Measurements from ENCODE around the gene SGMS2. TPM values are rescaled to one million over a fixed set of nuclear protein-coding genes. Genes with fewer than 3 reads are reported as not detected.
"Not testable (repeated sequence)": the region's sequence is repeated elsewhere in the genome, so short reads cannot be mapped to it uniquely, and the experiment has no call there.

The SGMS2 gene
- total RNA-seq, 2 experiments from 2014 or later, result 0.37 TPM; not detected in 1

DNA sequence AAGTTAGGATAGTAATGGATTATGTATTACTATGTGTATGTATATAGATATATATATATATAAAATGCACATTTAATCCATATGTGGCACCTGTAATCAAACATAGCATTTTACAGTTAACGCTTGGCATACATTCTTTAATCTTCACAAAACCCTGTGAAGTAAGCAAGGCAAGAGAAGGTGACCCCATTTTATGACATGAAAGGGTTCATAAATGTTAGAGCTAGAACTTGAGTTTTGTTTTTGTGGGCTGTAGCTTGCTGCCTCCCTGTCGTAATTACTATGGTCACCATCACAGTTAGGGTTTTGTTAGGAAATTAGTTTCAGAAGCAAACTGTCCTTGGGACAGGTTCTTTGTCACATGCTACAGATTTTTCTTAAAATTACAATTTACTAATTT is 92.8 kb downstream of the SGMS2 start:
- no peak for ATAC-seq
- H3K36me3 Mint-ChIP-seq, result peaks cover 1% of the 10 kb centered on the region
- peaks cover 37% of the 10 kb centered on the region for H3K27me3 Mint-ChIP-seq
- DNase-seq, result no peak
- no peak overlapping the region for H3K27ac Mint-ChIP-seq
- H3K9me3 Mint-ChIP-seq (ENCODE audit: low read depth), result peaks cover 4% of the 10 kb centered on the region
- no peak overlapping the region for H3K4me3 Mint-ChIP-seq
- H3K4me1 Mint-ChIP-seq, result peaks cover 2% of the 10 kb centered on the region
- CTCF ChIA-PET, result no interaction called here

DNA sequence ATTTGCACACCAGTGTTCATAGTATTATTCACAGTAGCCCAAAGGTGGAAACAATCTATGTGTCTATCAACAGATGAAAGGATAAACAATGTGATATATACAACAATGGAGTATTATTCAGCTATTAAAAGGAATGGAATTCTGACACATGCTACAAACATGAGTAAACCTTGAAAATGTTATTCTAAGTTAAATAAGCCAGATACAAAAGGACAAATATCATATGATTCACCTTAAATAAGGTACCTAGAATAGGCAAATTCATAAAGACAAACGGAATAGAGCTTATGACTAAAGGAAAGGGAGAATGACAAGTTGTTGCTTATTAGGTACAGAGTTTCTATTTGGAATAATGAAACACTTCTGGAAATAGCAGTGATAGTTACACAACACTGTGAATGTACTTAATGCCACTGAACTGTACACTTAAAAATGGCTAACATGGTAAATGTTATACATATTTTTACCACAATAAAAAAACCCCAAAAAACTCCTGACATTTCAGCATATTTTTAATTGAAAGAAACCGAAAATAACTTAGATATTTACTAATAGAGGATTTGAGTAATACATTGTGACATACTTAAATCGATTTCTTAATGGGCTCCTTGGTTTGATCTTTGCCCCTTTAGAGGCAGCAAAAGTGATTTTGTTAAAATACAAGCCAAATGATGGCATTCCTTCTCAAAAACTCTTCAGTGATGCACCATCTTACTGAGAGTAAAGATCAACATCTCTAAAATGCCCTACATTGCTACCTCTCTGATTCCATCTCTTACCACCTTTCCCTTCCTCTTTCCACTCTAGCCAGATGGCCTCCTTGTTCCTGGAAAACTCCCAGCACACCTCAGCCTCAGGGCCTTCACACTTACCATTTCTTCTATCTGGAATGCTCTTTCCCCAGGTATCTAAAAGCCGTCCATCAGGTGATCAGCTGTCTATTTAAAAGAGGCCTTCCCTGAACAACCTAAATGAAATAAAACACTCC is 98.0 kb downstream of the SGMS2 start:
- Mint-ChIP-seq H3K4me3 (no peak overlapping the region), H3K9me3 (ENCODE audit: low read depth) (peaks cover 4% of the 10 kb centered on the region), H3K36me3 (peaks cover 1% of the 10 kb centered on the region), H3K27me3 (peaks cover 27% of the 10 kb centered on the region), H3K4me1 (no peaks in the 10 kb centered on the region), H3K27ac (no peak overlapping the region)
- DNase-seq (no peak), ATAC-seq (no peak)
- CTCF ChIA-PET, result no interaction called here

DNA sequence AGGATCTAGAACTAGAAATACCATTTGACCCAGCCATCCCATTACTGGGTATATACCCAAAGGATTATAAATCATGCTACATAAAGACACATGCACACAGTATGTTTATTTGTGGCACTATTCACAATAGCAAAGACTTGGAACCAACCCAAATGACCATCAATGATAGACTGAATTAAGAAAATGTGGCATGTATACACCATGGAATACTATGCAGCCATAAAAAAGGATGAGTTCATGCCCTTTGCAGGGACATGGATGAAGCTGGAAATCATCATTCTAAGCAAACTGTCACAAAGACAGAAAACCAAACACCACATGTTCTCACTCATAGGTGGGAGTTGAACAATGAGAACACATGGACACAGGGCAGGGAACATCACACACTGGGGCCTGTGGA is 101.0 kb downstream of the SGMS2 start:
- H3K4me1 Mint-ChIP-seq; CTCF ChIA-PET; H3K27ac Mint-ChIP-seq; H3K9me3 Mint-ChIP-seq (ENCODE audit: low read depth); H3K36me3 Mint-ChIP-seq; DNase-seq; ATAC-seq; H3K4me3 Mint-ChIP-seq: not testable (repeated sequence)
- H3K27me3 Mint-ChIP-seq, result peaks cover 10% of the 10 kb centered on the region

DNA sequence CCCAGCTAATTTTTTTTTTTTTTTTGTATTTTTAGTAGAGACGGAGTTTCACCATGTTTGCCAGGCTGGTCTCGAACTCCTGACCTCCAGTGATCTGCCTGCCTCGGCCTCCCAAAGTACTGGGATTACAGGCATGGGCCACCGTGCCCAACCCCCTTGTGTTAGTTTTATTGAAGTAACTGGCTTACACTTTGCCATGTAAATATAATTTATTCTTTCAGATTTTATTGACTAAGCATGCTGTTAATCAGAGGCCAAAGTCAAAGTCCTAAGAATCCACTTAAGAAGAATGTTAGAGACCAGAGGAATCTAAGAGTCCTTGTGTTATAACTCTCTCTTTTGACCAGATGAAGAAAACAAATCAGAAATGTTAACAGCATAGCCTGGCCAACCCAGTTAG is 102.1 kb downstream of the SGMS2 start:
- H3K4me1 Mint-ChIP-seq; H3K9me3 Mint-ChIP-seq (ENCODE audit: low read depth); H3K27ac Mint-ChIP-seq; DNase-seq; CTCF ChIA-PET; H3K36me3 Mint-ChIP-seq; H3K4me3 Mint-ChIP-seq; ATAC-seq: not testable (repeated sequence)
- peaks cover 10% of the 10 kb centered on the region for H3K27me3 Mint-ChIP-seq

DNA sequence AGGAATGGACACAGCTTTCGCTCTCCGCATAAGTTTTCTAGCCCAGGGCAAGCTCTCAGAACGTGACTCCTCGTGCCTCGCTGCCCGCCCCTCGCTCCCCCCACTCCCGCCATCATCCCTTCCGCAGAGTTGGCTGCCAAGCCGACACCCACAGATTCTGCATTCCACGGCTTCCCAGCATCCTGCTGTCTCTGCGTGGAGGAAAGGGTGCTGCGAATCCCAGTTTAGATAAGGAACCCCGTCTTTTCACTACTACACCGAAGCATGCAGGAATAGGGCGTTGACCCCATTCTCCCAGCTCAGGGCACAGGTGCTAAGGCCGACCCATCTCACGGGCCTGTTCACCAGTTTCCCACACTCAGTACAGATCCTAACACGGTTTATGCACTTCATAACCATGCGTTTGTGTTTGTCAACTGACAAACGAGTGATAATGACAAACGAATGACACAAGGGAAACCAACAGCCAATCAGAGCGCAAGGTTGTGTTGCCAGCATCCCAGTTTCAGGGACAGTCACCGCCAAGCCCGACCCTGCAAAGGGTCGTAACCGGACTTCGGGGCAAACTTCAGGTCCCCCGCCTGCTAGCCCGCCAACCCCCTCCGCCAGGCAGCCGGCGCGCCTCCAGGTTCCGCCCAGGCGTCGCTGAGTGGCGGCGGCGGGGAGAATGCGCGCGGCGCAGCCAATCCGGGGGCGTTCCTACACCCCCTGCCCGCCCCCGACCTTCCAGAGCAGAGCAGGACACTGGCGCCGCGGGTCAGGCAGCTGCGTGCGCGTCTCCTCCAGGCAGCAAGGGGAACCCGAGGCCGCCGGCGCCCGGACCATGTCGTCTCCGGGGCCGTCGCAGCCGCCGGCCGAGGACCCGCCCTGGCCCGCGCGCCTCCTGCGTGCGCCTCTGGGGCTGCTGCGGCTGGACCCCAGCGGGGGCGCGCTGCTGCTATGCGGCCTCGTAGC is 106.4 kb downstream of the SGMS2 start, which contains the start of gene CYP2U1:
Gene CYP2U1 (plus strand): TSS at position 729 of the 954 bp plus-strand sequence. CDS start 95 bp downstream, at position 824.
- peak within 1 kb of the TSS; percentile 79 for H3K27ac Mint-ChIP-seq
- peaks cover 21% of the 10 kb centered on the region for H3K4me1 Mint-ChIP-seq
- CTCF ChIA-PET, result interaction anchor here (1.5 kb wide), 1 partner anchor 18 kb away, joined by 6 read pairs; no protein-coding TSS in a partner anchor
- ATAC-seq (peak; percentile 98), DNase-seq (peak; percentile 84)
- H3K27me3 Mint-ChIP-seq, result peaks cover 3% of the 10 kb centered on the region
- peak within 1 kb of the TSS; percentile 80 for H3K4me3 Mint-ChIP-seq
- H3K36me3 Mint-ChIP-seq, result peaks cover 6% of the 10 kb centered on the region
- H3K9me3 Mint-ChIP-seq (ENCODE audit: low read depth), result no peaks in the 10 kb centered on the region

DNA sequence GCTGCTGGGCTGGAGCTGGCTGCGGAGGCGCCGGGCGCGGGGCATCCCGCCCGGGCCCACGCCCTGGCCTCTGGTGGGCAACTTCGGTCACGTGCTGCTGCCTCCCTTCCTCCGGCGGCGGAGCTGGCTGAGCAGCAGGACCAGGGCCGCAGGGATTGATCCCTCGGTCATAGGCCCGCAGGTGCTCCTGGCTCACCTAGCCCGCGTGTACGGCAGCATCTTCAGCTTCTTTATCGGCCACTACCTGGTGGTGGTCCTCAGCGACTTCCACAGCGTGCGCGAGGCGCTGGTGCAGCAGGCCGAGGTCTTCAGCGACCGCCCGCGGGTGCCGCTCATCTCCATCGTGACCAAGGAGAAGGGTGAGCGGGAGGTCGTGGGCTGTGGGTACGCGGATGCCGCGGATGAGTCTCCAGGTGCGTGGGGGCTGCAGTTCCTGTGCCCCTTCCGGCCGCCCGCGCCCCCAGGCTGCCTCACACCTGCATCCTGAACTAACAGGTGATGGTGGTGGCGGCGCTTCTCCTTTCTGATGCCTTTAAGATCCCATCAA is 107.1 kb downstream of the SGMS2 start:
- H3K27ac Mint-ChIP-seq, result peak overlapping the region; percentile 60
- DNase-seq, result peak; percentile 45
- peaks cover 3% of the 10 kb centered on the region for H3K27me3 Mint-ChIP-seq
- peak overlapping the region; percentile 80 for H3K4me3 Mint-ChIP-seq
- no peak for ATAC-seq
- H3K36me3 Mint-ChIP-seq, result peaks cover 9% of the 10 kb centered on the region
- no peaks in the 10 kb centered on the region for H3K9me3 Mint-ChIP-seq (ENCODE audit: low read depth)
- H3K4me1 Mint-ChIP-seq, result peaks cover 22% of the 10 kb centered on the region
- CTCF ChIA-PET, result interaction anchor here (1.5 kb wide), 1 partner anchor 19 kb away, joined by 6 read pairs; no protein-coding TSS in a partner anchor

DNA sequence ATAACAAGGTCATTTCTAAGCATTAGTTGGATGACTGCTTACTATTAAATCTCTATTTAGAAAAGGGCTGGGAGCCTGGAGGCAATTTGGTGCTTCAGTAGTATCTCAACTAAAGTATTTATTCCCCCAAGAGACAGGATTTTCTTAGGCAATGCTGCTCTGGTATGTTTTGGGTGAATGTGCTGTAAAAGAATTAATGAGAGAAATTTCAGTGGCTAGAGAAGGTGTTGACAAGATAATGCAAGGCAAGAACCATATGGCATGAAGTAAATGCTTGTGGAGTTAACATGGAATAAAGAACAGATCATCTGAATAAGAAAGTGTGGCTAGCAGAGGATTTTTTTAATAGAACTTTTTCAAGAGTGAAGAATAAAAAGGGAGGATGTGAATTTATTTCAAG is 110.5 kb downstream of the SGMS2 start:
- Mint-ChIP-seq H3K4me1 (peaks cover 26% of the 10 kb centered on the region), H3K27me3 (no peaks in the 10 kb centered on the region), H3K27ac (no peak overlapping the region), H3K9me3 (ENCODE audit: low read depth) (no peaks in the 10 kb centered on the region), H3K36me3 (peaks cover 17% of the 10 kb centered on the region), H3K4me3 (no peak overlapping the region)
- DNase-seq, result no peak
- CTCF ChIA-PET, result no interaction called here
- ATAC-seq, result no peak

DNA sequence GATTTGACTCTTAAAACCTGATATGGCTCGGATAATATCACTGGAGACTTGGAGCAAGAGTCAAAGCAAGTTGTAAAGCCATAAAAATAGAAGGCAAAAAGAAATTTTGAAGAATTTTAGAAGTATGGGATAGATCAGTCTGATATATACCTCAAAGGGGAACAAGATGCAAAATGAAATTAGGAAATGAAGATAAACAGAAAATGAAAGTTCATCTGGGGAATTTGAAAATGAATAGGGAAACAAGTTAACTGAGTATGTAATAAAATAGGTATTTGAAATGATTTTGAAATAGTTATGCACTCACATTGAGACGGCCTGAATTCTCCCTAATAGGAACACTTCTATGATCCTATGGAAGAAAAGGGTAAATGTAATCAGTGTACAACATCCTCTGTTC is 112.3 kb downstream of the SGMS2 start:
- CTCF ChIA-PET, result no interaction called here
- no peaks in the 10 kb centered on the region for H3K27me3 Mint-ChIP-seq
- no peaks in the 10 kb centered on the region for H3K9me3 Mint-ChIP-seq (ENCODE audit: low read depth)
- DNase-seq (no peak), ATAC-seq (no peak)
- peak overlapping the region; percentile 17 for H3K4me3 Mint-ChIP-seq
- peak overlapping the region; percentile 21 for H3K27ac Mint-ChIP-seq
- H3K4me1 Mint-ChIP-seq, result peaks cover 18% of the 10 kb centered on the region
- peaks cover 17% of the 10 kb centered on the region for H3K36me3 Mint-ChIP-seq

DNA sequence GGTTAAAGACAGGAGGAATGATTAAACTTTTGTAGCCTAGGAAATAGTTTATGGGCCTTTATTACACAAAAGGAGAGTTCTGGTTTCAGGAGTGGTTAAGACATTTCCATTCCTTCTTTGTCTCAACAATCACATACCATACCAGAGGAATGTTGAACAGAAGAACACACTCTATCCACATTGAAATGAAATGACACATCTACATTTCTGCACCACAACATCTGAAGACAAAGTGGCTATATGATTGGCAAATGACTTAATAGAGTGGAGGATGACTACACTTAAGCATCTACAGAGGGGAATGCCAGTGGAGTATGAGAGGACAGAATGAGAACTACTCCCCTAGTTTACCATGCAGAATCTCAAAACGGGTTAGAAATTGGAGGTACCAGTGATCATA is 114.6 kb downstream of the SGMS2 start:
- Mint-ChIP-seq H3K36me3 (peaks cover 17% of the 10 kb centered on the region), H3K4me3 (no peak overlapping the region), H3K27me3 (no peaks in the 10 kb centered on the region), H3K4me1 (peaks cover 6% of the 10 kb centered on the region), H3K9me3 (ENCODE audit: low read depth) (no peaks in the 10 kb centered on the region), H3K27ac (no peak overlapping the region)
- DNase-seq (no peak), ATAC-seq (no peak)
- CTCF ChIA-PET, result no interaction called here

DNA sequence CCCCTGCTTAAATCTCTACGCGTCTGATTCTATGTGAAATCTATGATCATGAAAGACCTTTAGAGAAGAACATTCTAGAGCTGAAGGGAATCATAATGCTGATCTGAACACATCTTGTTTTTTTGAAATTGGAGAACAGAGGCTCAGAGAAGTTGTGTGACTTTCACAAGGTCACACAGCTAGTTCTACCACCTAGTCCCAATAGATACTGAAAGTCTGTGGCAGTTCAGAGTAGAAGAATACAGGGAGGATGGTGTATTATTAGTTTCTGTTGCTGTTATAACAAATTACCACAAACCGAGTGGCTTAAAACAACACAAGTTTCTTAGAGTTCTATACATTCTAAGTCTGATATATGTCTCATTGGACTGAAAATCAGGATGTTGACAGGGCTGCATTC is 121.1 kb downstream of the SGMS2 start:
- H3K27me3 Mint-ChIP-seq, result no peaks in the 10 kb centered on the region
- CTCF ChIA-PET, result no interaction called here
- H3K9me3 Mint-ChIP-seq (ENCODE audit: low read depth), result no peaks in the 10 kb centered on the region
- no peak overlapping the region for H3K4me3 Mint-ChIP-seq
- DNase-seq (no peak), ATAC-seq (no peak)
- H3K4me1 Mint-ChIP-seq, result no peaks in the 10 kb centered on the region
- peaks cover 3% of the 10 kb centered on the region for H3K36me3 Mint-ChIP-seq
- H3K27ac Mint-ChIP-seq, result no peak overlapping the region

DNA sequence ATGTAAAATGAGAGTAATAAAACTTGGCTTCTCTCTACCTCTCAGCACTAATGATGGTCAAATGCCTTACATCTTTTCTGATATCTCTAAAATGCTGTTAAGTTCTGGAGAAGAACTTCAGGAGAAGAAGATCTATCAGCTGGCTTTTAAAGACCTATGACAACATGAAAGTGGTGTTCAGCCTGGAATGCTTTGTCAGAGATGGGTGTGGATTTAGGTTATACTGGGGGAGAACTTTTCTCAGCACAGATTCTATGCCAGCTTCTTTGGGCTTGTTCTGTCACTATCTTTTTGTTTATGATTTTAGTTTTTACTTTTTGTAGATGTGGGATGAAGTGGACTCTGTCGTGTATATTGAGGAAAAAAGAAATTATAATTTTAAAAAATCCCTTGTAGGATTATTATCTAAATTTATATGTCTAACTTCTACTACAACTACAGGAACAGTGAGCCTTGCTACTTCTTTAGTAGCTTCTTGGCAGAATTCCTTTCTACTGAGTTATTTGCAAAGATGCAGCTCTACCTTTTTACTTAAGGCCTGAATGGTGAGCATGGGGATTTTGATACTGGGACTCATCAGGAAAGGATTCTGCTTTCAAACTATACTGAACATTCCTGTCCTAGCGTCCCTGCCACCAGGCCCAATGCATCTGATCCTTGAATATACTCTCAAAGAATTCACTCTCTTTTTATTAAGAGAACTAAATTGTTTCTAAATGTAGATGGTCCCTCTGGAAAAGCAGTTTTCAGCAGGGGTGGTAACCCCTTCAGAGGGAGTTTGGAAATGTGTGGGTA is 126.2 kb downstream of the SGMS2 start:
- no peak overlapping the region for H3K4me3 Mint-ChIP-seq
- H3K9me3 Mint-ChIP-seq (ENCODE audit: low read depth), result peaks cover 6% of the 10 kb centered on the region
- no peaks in the 10 kb centered on the region for H3K27me3 Mint-ChIP-seq
- no peak for ATAC-seq
- peaks cover 12% of the 10 kb centered on the region for H3K36me3 Mint-ChIP-seq
- DNase-seq, result no peak
- H3K4me1 Mint-ChIP-seq, result no peaks in the 10 kb centered on the region
- no peak overlapping the region for H3K27ac Mint-ChIP-seq
- CTCF ChIA-PET, result no interaction called here

DNA sequence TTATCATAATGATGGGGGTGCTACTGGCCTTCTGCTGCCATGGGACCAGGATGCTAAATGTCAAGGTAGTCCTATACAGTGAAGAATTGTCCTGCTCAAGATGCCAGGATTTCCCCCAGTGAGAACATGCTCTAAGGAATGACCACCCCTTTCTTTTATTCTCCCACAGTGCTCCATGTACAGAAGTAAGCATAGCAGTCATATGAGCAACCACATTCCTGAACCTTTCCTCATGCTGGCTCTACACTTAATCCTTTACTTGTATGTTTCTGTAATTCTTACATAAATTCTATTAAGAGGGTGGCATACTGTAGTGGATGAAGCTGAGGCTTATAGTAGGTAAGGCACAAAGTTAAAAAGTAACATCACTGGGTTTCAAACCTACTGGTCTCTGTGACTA is 126.8 kb downstream of the SGMS2 start:
- Mint-ChIP-seq H3K27ac (no peak overlapping the region), H3K36me3 (peaks cover 17% of the 10 kb centered on the region), H3K9me3 (ENCODE audit: low read depth) (peaks cover 8% of the 10 kb centered on the region), H3K4me3 (no peak overlapping the region), H3K4me1 (no peaks in the 10 kb centered on the region), H3K27me3 (no peaks in the 10 kb centered on the region)
- DNase-seq, result no peak
- ATAC-seq, result no peak
- CTCF ChIA-PET, result no interaction called here

Data from activated CD8-positive, alpha-beta memory T cell treated with anti-CD3 and anti-CD28 coated beads, Interleukin-2, amount 10 ng/mL, durations not matched to agents 7 days and 5 days (primary cell).